Esophagus (tissue), 2 donors: ENCODE data around the gene SLC19A1. TPM values are rescaled to one million over a fixed set of nuclear protein-coding genes. Genes with fewer than 3 reads are reported as not detected.

Experiments used
- H3K27ac ChIP-seq, 2 donors: one replicate each; pipeline ENCODE4 v1.5.1; 2013; ENCODE audit warnings: low read depth in 2 of 2, mild to moderate bottlenecking in 2 of 2, inconsistent platforms in 1 of 2, low read length in 1 of 2, moderate library complexity in 1 of 2
- H3K27me3 ChIP-seq, 2 donors: one replicate each; pipeline ENCODE4 v1.6.1; 2013; ENCODE audit warnings: low read length in 2 of 2, control low read depth in 1 of 2, mild to moderate bottlenecking in 1 of 2; ENCODE audit not compliant: insufficient read depth in 2 of 2, control insufficient read depth in 1 of 2
- H3K36me3 ChIP-seq, 2 donors: one replicate each; pipeline ENCODE4 v1.6.1; 2013; ENCODE audit warnings: low read length in 1 of 2; ENCODE audit not compliant: control insufficient read depth in 2 of 2, insufficient read depth in 2 of 2
- H3K4me1 ChIP-seq, 2 donors: one replicate each; pipeline ENCODE4 v1.6.1; 2013; ENCODE audit warnings: low read length in 1 of 2; ENCODE audit not compliant: control insufficient read depth in 2 of 2, insufficient read depth in 2 of 2
- H3K4me3 ChIP-seq, 2 donors: one replicate each; pipeline ENCODE4 v1.5.1; 2013; ENCODE audit warnings: low read length in 2 of 2, mild to moderate bottlenecking in 2 of 2, low read depth in 1 of 2, moderate library complexity in 1 of 2
- H3K9me3 ChIP-seq, 2 donors: one replicate each; pipeline ENCODE4 v1.6.1; 2013; ENCODE audit warnings: mild to moderate bottlenecking in 2 of 2, low read depth in 1 of 2, low read length in 1 of 2, moderate library complexity in 1 of 2; ENCODE audit not compliant: control insufficient read depth in 2 of 2, insufficient read depth in 1 of 2
- WGBS, 2 donors: extraction: QIAGEN DNeasy Blood & Tissue Kit; methylation state at CpG; one replicate each; pipeline ENCODE4 v1.1.7; 2013; 5-methylcytosine and 5-hydroxymethylcytosine counted together
- polyA plus RNA-seq, 2 donors: library from polyadenylated mRNA; stranded (reverse); fragments of 200-250 nt; gene quantifications; one replicate each; pipeline ENCODE4 v1.2.3, GENCODE V29; 2013
- donor health status: healthy with polysubstance abuse.
- donor health status: Bipolar disorder and iron deficiency.

SLC19A1 gene
- polyA plus RNA-seq, 2 donors = 3.1 to 3.5 TPM

DNA sequence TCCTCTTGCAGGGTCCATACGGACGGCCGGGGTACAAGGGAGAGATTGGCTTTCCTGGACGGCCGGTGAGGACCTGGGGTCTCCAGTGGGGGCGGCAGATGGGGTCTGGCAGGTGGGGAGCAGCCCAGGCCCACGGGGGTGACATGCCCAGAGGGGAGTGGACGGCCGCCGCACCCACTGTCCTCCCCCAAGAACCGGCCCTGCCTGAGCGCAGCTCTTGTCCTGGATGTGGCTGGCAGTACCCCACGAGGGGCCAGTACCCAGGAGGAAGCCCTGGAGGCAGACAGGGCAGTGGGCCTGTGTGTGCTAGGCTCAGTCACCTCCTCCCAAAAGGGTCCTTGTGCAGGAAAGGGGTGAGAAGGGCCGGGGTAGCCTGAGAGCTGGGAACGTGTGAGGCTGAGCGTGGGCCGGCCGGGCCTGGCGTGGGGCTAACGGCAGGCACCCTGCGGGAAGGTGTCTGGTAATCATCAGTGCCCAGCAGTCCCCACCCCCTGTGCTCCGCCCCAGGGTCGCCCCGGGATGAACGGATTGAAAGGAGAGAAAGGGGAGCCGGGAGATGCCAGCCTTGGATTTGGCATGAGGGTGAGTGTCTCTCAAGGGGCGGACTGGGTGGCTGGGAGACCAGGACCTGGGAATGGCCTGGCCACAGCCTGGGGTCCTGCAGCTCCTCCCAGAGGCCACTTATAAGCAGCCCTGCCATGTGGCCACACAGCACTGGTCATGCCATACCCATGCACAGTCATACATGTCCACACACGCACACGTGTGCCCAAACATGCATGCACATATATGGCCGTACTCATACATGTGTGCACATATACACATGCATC is 47.2 kb downstream of the SLC19A1 start:
- no peak overlapping the region for H3K27ac ChIP-seq
- H3K4me3 ChIP-seq = no peak overlapping the region
- peaks cover 0 to 13% of the 10 kb centered on the region in 2 donors for H3K36me3 ChIP-seq
- H3K9me3 ChIP-seq = peaks cover 0 to 2% of the 10 kb centered on the region in 2 donors
- H3K4me1 ChIP-seq = no peaks in the 10 kb centered on the region
- WGBS, 2 donors = 86 to 88% methylated on average over 26 to 30 of the region's 30 CpGs
- no peaks in the 10 kb centered on the region for H3K27me3 ChIP-seq

DNA sequence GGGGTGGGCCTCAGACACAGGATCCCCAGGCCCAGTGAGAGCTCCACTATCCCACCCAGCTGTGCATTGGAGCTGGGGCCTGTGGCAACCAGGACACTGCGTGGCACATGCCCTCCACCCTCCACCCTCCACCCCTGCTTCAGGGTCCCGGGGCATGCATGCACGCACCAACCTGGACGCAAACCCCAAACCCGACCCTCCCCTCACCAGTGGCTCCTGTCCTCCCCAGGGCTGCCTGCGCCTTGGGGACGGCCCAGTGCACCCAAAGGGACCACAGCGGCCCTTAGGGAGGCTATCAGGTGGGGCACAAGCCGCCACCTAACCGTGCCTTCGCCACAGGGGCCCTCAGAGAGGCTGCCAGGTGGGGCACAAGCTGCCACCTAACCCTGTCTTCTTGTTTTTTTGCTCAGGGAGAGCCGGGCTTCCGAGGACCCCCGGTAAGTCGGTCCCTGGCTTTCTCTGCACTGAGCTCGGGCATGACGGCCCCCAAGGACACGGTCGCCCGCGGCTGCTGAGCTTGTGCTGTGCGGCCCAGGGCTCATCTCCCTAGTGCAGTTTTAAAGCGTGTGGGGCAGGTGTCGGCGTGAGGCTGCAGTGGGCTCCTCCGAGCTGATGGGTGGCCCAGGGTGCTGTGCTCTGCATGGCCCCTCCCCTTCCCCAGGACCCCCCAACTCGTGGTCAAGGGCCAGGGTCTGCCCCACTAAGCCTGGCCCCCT is 47.9 kb downstream of the SLC19A1 start:
- no peaks in the 10 kb centered on the region for H3K9me3 ChIP-seq
- H3K27ac ChIP-seq = no peak overlapping the region
- peaks cover 0 to 13% of the 10 kb centered on the region in 2 donors for H3K36me3 ChIP-seq
- no peaks in the 10 kb centered on the region for H3K27me3 ChIP-seq
- no peak overlapping the region for H3K4me3 ChIP-seq
- no peaks in the 10 kb centered on the region for H3K4me1 ChIP-seq
- WGBS, 2 donors = 91 to 92% methylated on average over 27 of the region's 27 CpGs

DNA sequence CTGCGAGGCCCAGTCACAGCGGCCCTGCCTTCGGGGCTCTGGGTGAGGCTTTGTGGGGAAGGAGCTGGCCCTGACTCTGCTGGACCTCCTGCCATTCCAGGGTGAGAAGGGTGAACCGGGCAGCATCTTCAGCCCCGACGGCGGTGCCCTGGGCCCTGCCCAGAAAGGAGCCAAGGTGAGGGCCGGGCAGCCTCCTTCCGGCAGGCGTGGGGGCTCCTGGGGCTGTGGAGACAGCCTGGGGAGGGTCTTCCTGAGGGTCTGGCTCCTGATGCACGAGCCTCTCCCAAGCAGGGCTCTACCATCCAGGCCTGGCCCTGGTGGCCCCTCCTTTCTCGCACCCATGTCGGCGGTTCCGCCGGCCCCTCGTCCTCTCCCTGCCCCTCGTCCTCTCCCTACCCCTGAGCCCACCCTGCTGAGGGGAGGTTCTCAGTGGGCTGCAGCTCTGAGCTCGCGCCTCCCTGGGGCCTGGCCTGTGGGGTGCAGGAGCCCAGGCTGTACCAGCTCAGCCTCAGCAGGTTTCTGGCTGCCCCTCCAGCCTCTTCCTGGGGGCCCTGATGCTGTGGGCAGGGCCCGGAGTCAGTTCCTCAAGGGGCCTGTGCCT is 48.7 kb downstream of the SLC19A1 start:
- 92% methylated on average over 21 of the region's 21 CpGs for WGBS, 2 donors
- Histone ChIP-seq H3K27ac (no peak overlapping the region), H3K36me3 (peaks cover 0 to 12% of the 10 kb centered on the region in 2 donors), H3K9me3 (no peaks in the 10 kb centered on the region), H3K27me3 (no peaks in the 10 kb centered on the region), H3K4me1 (no peaks in the 10 kb centered on the region), H3K4me3 (no peak overlapping the region)

GRCh38 chr21:45492765-45493164 is 49.5 kb downstream of the SLC19A1 start:
- no peak overlapping the region for H3K4me3 ChIP-seq
- 90 to 92% methylated on average over 20 of the region's 20 CpGs for WGBS, 2 donors
- H3K4me1 ChIP-seq = no peaks in the 10 kb centered on the region
- no peak overlapping the region for H3K27ac ChIP-seq
- H3K36me3 ChIP-seq = peaks cover 0 to 10% of the 10 kb centered on the region in 2 donors
- no peaks in the 10 kb centered on the region for H3K9me3 ChIP-seq
- no peaks in the 10 kb centered on the region for H3K27me3 ChIP-seq

DNA sequence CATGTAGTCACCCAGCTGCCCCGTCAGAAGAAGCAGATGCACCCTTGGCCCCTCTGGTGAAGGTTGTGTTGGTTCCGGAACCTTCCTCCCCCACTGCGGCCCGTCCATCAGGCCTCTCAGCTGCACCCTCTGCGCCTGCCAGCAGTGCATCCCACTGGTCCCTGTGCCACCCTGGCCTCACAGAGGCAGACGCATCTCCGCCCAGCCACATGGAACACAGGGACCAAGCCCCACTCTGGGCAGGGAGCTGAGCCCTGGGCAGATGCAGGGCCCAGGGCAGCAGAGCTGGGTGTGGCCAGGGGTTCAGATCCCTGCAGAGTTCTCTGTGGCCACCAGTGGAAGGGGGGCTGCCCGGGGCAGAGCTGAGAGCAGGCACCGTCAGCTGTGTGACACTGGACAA is 50.6 kb downstream of the SLC19A1 start:
- H3K27ac ChIP-seq = no peak overlapping the region
- no peaks in the 10 kb centered on the region for H3K4me1 ChIP-seq
- no peak overlapping the region for H3K4me3 ChIP-seq
- H3K9me3 ChIP-seq = no peaks in the 10 kb centered on the region
- H3K36me3 ChIP-seq = peaks cover 0 to 6% of the 10 kb centered on the region in 2 donors
- 84 to 87% methylated on average over 9 of the region's 9 CpGs for WGBS, 2 donors
- no peaks in the 10 kb centered on the region for H3K27me3 ChIP-seq

GRCh38 chr21:45491056-45491455 is 51.2 kb downstream of the SLC19A1 start:
- H3K27ac ChIP-seq = no peak overlapping the region
- no peaks in the 10 kb centered on the region for H3K9me3 ChIP-seq
- peaks cover 0 to 3% of the 10 kb centered on the region in 2 donors for H3K36me3 ChIP-seq
- no peak overlapping the region for H3K4me3 ChIP-seq
- WGBS, 2 donors = 86 to 87% methylated on average over 20 of the region's 20 CpGs
- no peaks in the 10 kb centered on the region for H3K4me1 ChIP-seq
- H3K27me3 ChIP-seq = no peaks in the 10 kb centered on the region

- WGBS, 2 donors = 77 to 80% methylated on average over 25 to 27 of the region's 29 CpGs
- Histone ChIP-seq H3K4me1 (no peaks in the 10 kb centered on the region), H3K36me3 (peaks cover 0 to 3% of the 10 kb centered on the region in 2 donors), H3K27ac (no peak overlapping the region), H3K4me3 (no peak overlapping the region), H3K27me3 (no peaks in the 10 kb centered on the region), H3K9me3 (no peaks in the 10 kb centered on the region)
Observed at GRCh38 chr21:45490049-45490731, 52.0 kb downstream of the SLC19A1 start.

- no peak overlapping the region for H3K27ac ChIP-seq
- H3K4me1 ChIP-seq = no peaks in the 10 kb centered on the region
- H3K4me3 ChIP-seq = no peak overlapping the region
- 48% methylated on average over 8 to 9 of the region's 9 CpGs for WGBS, 2 donors
- H3K36me3 ChIP-seq = peaks cover 0 to 3% of the 10 kb centered on the region in 2 donors
- no peaks in the 10 kb centered on the region for H3K27me3 ChIP-seq
- H3K9me3 ChIP-seq = no peaks in the 10 kb centered on the region
Observed at GRCh38 chr21:45489722-45489982, 52.6 kb downstream of the SLC19A1 start.

DNA sequence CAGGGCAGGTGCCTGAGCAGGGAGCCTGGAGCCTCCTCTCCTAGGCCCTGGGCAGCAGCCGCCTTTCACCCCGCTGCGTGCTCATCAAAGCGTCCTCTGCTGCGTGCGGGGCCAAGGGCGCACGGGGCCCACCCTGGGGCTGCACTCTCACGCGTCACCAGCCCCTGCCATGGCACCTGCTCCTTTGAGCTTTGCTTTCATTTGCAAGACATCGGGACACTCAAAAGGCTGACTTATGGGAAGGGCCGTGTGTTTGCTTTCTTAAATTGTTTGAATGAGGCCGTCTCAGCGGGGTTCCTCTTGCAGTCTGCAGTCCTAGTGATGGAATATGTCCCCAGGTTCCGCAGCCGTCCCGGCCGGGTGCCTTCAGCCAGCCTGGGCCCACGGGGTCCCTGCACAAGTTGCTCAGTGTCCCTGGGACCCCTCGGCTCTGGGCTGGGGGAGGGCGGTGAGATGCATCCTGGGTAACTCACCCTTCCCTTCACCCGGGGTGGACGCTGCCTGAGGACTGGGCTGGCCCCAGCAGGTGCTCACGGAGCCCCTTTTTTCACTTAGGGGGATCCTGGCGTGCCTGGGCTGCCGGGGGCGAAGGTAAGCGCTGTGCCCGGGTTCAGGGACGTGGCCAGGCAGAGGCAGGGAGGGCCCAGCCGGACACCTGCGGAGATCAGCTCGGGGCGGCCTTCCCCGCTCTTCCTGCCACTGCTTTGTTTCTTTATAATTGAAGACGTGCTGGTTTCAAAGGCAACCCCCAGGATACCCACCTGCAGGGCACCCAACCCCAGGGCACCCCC is 53.1 kb downstream of the SLC19A1 start:
- Histone ChIP-seq H3K27me3 (no peaks in the 10 kb centered on the region), H3K4me3 (no peak overlapping the region), H3K27ac (no peak overlapping the region), H3K9me3 (peaks cover 0 to 2% of the 10 kb centered on the region in 2 donors), H3K4me1 (no peaks in the 10 kb centered on the region), H3K36me3 (peaks cover 0 to 3% of the 10 kb centered on the region in 2 donors)
- WGBS, 2 donors = 85 to 86% methylated on average over 35 to 36 of the region's 36 CpGs
